Measurements from ENCODE around the gene ACTRT3. TPM values are rescaled to one million over a fixed set of nuclear protein-coding genes. Genes with fewer than 3 reads are reported as not detected.

The ACTRT3 gene
- total and polyA plus RNA-seq, 2 of the 13 experiments (the other 11 are each of a cell fraction or from before 2014, with no cell fraction given) = 0.42 to 0.97 TPM

- TF ChIP-seq ZNF768 (CRISPR knock-in tag; IDR thresholded peaks at IDR 0.05) (peak; percentile 44; the same call in 1 of the 2 replicates), IRF1 (CRISPR knock-in tag; IDR thresholded peaks at IDR 0.05; ENCODE audit: low read depth) (no peak), SALL2 (CRISPR knock-in tag; IDR thresholded peaks at IDR 0.05) (peak; percentile 89), ZNF572 (CRISPR knock-in tag; IDR thresholded peaks at IDR 0.05) (no peak), JUN (CRISPR knock-in tag; IDR thresholded peaks at IDR 0.05) (peak; percentile 42; the same call in 1 of the 2 replicates), MTA1 (CRISPR knock-in tag; IDR thresholded peaks at IDR 0.05; ENCODE audit: borderline replicate concordance) (peak; percentile 57; the same call in 1 of the 2 replicates), KLF12 (CRISPR knock-in tag; IDR thresholded peaks at IDR 0.05; ENCODE audit: borderline replicate concordance) (0 out of 2 replicates have a peak, but pooled peaks have one; percentile 45), ZNF563 (CRISPR knock-in tag; IDR thresholded peaks at IDR 0.05) (peak; percentile 87), ZNF280B (CRISPR knock-in tag; IDR thresholded peaks at IDR 0.05; ENCODE audit: borderline replicate concordance) (no peak; the same call in none of the 2 replicates), BRD4 (CRISPR knock-in tag; IDR thresholded peaks at IDR 0.05) (peak; percentile 81), ZNF382 (CRISPR knock-in tag; IDR thresholded peaks at IDR 0.05; ENCODE audit: borderline replicate concordance) (no peak), ZNF142 (CRISPR knock-in tag; IDR thresholded peaks at IDR 0.05) (peak; percentile 69), THAP7 (CRISPR knock-in tag; IDR thresholded peaks at IDR 0.05) (peak; percentile 76; the same call in 1 of the 2 replicates), TMF1 (CRISPR knock-in tag; IDR thresholded peaks at IDR 0.05; ENCODE audit: low read depth) (no peak), PRPF4 (IDR thresholded peaks at IDR 0.05; ENCODE audit: low read depth, low read length, poor library complexity, severe bottlenecking) (no peak), HBP1 (CRISPR knock-in tag; IDR thresholded peaks at IDR 0.05; ENCODE audit: low read depth) (no peak; the same call in 1 of the 2 replicates), TOE1 (CRISPR knock-in tag; IDR thresholded peaks at IDR 0.05) (peak; percentile 55; the same call in 1 of the 2 replicates)
These were observed 3.8 kb upstream of the ACTRT3 start, which contains the start of gene MYNN (continued) for GRCh38 chr3:169772897-169773816.
